ENCODE data around the gene PCBP3.

DNA sequence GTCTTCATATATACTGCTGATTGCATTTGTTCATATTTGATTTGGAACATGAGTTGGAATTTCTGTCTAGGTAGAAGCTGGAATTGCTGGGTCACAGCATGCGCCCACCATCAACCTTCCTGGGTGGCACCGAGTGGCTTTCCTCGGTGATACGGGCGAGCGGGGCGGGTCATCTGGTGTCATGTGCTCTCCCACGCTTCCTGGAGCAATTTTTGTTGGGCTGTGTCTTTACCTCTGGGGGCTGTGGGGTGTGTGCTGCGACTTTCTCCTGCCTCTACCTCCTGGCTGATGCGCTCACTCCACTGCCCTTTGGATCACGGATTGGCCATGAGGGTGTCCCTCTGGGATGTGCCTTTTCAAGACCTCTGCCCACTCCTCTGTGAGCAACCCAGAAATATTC lies 229.4 kb downstream of the PCBP3 start:
- TF ChIP-seq, protein P1, sequence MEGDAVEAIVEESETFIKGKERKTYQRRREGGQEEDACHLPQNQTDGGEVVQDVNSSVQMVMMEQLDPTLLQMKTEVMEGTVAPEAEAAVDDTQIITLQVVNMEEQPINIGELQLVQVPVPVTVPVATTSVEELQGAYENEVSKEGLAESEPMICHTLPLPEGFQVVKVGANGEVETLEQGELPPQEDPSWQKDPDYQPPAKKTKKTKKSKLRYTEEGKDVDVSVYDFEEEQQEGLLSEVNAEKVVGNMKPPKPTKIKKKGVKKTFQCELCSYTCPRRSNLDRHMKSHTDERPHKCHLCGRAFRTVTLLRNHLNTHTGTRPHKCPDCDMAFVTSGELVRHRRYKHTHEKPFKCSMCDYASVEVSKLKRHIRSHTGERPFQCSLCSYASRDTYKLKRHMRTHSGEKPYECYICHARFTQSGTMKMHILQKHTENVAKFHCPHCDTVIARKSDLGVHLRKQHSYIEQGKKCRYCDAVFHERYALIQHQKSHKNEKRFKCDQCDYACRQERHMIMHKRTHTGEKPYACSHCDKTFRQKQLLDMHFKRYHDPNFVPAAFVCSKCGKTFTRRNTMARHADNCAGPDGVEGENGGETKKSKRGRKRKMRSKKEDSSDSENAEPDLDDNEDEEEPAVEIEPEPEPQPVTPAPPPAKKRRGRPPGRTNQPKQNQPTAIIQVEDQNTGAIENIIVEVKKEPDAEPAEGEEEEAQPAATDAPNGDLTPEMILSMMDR (IDR thresholded peaks at IDR 0.05; ENCODE audit: borderline replicate concordance, extremely low read depth, low read length, poor library complexity, severe bottlenecking): no peak
- no peak for TF ChIP-seq EZH2 (IDR thresholded peaks at IDR 0.05; ENCODE audit: borderline replicate concordance, low read depth, low read length, severe bottlenecking)
